Transverse colon (tissue), 4 donors: ENCODE measurements around the gene PLCB1. TPM values are rescaled to one million over a fixed set of nuclear protein-coding genes. Genes with fewer than 3 reads are reported as not detected.

Experiments used
- DNase-seq: peaks from one replicate; pipeline ENCODE4 v3.0.0-alpha.2; 2019
- H3K27ac ChIP-seq, 4 donors: fragments of 200-600 bp; sonication (generic); 2 replicates each; pipeline ENCODE4 v1.5.1; 2016 to 2018; ENCODE audit warnings: inconsistent platforms in 4 of 4
- H3K27me3 ChIP-seq: fragments of 200-600 bp; sonication (generic); 2 replicates; pipeline ENCODE4 v1.5.1; 2017; ENCODE audit warnings: inconsistent platforms
- H3K36me3 ChIP-seq, 4 donors: fragments of 200-600 bp; sonication (generic); 2 replicates each; pipeline ENCODE4 v1.5.1; 2017 to 2019; ENCODE audit warnings: inconsistent platforms in 4 of 4
- H3K4me1 ChIP-seq, 4 donors: fragments of 200-600 bp; sonication (generic); 2 replicates each; pipeline ENCODE4 v1.5.1; 2017 to 2020; ENCODE audit warnings: inconsistent platforms in 4 of 4
- H3K4me3 ChIP-seq, 4 donors: fragments of 200-600 bp; sonication (generic); 1 replicate in 1 of 4; 2 replicates in 3 of 4; pipeline versions ENCODE4 v1.5.1 to v1.6.1; 2017 to 2019; ENCODE audit warnings: inconsistent platforms in 4 of 4
- H3K9me3 ChIP-seq, 2 donors: fragments of 200-600 bp; sonication (generic); 2 replicates each; pipeline ENCODE4 v1.5.1; 2017 to 2019; ENCODE audit warnings: inconsistent platforms in 2 of 2
- CTCF ChIP-seq, 5 experiments: fragments of 200-600 bp in 3 of 5; fragments of 450-650 bp in 2 of 5; sonication (generic) in 3 of 5; IDR thresholded peaks; 1 replicate in 2 of 5; 2 replicates in 3 of 5; pipeline ENCODE4 v1.5.1; 2016 to 2017; ENCODE audit warnings: antibody characterized with exemption in 5 of 5, inconsistent platforms in 3 of 5, mild to moderate bottlenecking in 2 of 5, moderate library complexity in 1 of 5
- EP300 ChIP-seq: sonication (generic); formaldehyde crosslinking; IDR thresholded peaks from one replicate; pipeline ENCODE4 v1.6.1; 2017; ENCODE audit warnings: antibody characterized with exemption, low read depth
- POLR2A ChIP-seq: fragments of 450-650 bp; IDR thresholded peaks from one replicate; pipeline ENCODE4 v1.6.1; 2016; ENCODE audit warnings: antibody characterized with exemption, mild to moderate bottlenecking, moderate library complexity
- POLR2AphosphoS5 ChIP-seq, 3 donors: sonication (generic); formaldehyde crosslinking; IDR thresholded peaks; one replicate each; pipeline ENCODE4 v1.6.1; 2016; ENCODE audit warnings: antibody characterized with exemption in 3 of 3
- WGBS, 2 donors: methylation state at CpG; one replicate each; pipeline ENCODE4 v1.1.5; 2018; ENCODE audit warnings: low coverage in 1 of 2; 5-methylcytosine and 5-hydroxymethylcytosine counted together
- in situ Hi-C, 4 donors: fragments of 200-750 bp; cut with MboI; loops; one replicate each; pipeline versions ENCODE4 v1.15.0 to v1.15.1; 2017; ENCODE audit warnings: low sequenced_read_pairs in 3 of 4, low pct_ligation_motif_present in 1 of 4, low pct_unique_long_range_greater_than_20kb in 1 of 4
- intact Hi-C: fragments of 100-400 bp; cut with DNase I; formaldehyde crosslinking; loops from one replicate; pipeline ENCODE4 v1.15.1; 2023; ENCODE audit warnings: low total_unique reads
- total RNA-seq, 4 donors: library from RNA; depleted of rRNA; stranded (reverse); fragments of >200 nt; gene quantifications; one replicate each; pipeline ENCODE4 v1.1.0, GENCODE V29; 2016

PLCB1 gene
- total RNA-seq, 4 donors from 2014 or later: 13.1 to 18.6 (median 15.8) TPM

- no peak overlapping the region for H3K4me3 ChIP-seq
- in situ Hi-C loops (no loop called here), intact Hi-C loops (no loop called here)
- no peak for DNase-seq
- peaks cover 0 to 24% (median 5%) of the 10 kb centered on the region in 4 donors for H3K4me1 ChIP-seq
- no peak overlapping the region for H3K27ac ChIP-seq
- WGBS, 2 donors: 50% methylated on average over 1 of the region's 1 CpG
- no peak for TF ChIP-seq CTCF (IDR thresholded peaks at IDR 0.05)
- no peak for TF ChIP-seq EP300
- no peak for TF ChIP-seq POLR2AphosphoS5 (IDR thresholded peaks at IDR 0.05)
- no peak for TF ChIP-seq POLR2A
- no peaks in the 10 kb centered on the region for H3K27me3 ChIP-seq
- no peaks in the 10 kb centered on the region for H3K36me3 ChIP-seq
- H3K9me3 ChIP-seq: no peaks in the 10 kb centered on the region
Observed at GRCh38 chr20:8783734-8784133, 651.7 kb downstream of the PLCB1 start.

GRCh38 chr20:8786383-8786782 lies 654.3 kb downstream of the PLCB1 start:
- Histone ChIP-seq H3K4me3 (no peak overlapping the region), H3K36me3 (no peaks in the 10 kb centered on the region), H3K9me3 (no peaks in the 10 kb centered on the region), H3K27me3 (no peaks in the 10 kb centered on the region), H3K4me1 (peaks cover 0 to 38% (median 9%) of the 10 kb centered on the region in 4 donors), H3K27ac (no peak overlapping the region)
- 84 to 86% methylated on average over 5 to 6 of the region's 6 CpGs for WGBS, 2 donors
- intact Hi-C loops (no loop called here), in situ Hi-C loops (no loop called here)
- no peak for DNase-seq
- TF ChIP-seq POLR2A (no peak), CTCF (IDR thresholded peaks at IDR 0.05) (no peak), EP300 (no peak), POLR2AphosphoS5 (IDR thresholded peaks at IDR 0.05) (no peak)

GRCh38 chr20:8787090-8787489 lies 655.0 kb downstream of the PLCB1 start:
- peak; percentile 57 for DNase-seq

GRCh38 chr20:8788275-8788674 lies 656.2 kb downstream of the PLCB1 start:
- Histone ChIP-seq H3K36me3 (no peaks in the 10 kb centered on the region), H3K9me3 (no peaks in the 10 kb centered on the region), H3K4me3 (no peak overlapping the region), H3K27ac (peak overlapping the region; percentile 61 to 71 (median 68)), H3K27me3 (no peaks in the 10 kb centered on the region), H3K4me1 (peaks cover 0 to 38% (median 9%) of the 10 kb centered on the region in 4 donors)
- no peak for TF ChIP-seq POLR2AphosphoS5 (IDR thresholded peaks at IDR 0.05)
- no peak for TF ChIP-seq POLR2A
- TF ChIP-seq EP300: no peak
- TF ChIP-seq CTCF (IDR thresholded peaks at IDR 0.05): no peak
- 85 to 95% methylated on average over 2 of the region's 2 CpGs for WGBS, 2 donors
- in situ Hi-C loops (no loop called here), intact Hi-C loops (no loop called here)
- DNase-seq: no peak

More at GRCh38 chr20:8787090-8787489, 655.0 kb downstream of the PLCB1 start:
- H3K4me1 ChIP-seq: peaks cover 0 to 38% (median 9%) of the 10 kb centered on the region in 4 donors
- peak overlapping the region in 2 of 4 donors; percentile 10 to 71 for H3K27ac ChIP-seq
- no peaks in the 10 kb centered on the region for H3K27me3 ChIP-seq
- H3K4me3 ChIP-seq: no peak overlapping the region
- WGBS, 2 donors: 62% methylated on average over 3 of the region's 3 CpGs; no CpG with 5 or more reads in 1 of the 2 donors
- H3K9me3 ChIP-seq: no peaks in the 10 kb centered on the region
- in situ Hi-C loops: no loop called here
- intact Hi-C loops: no loop called here
- no peaks in the 10 kb centered on the region for H3K36me3 ChIP-seq
- TF ChIP-seq CTCF (IDR thresholded peaks at IDR 0.05) (no peak), POLR2AphosphoS5 (IDR thresholded peaks at IDR 0.05) (no peak), EP300 (no peak), POLR2A (no peak)
